ENCODE measurements around the gene TLCD2. TPM values are rescaled to one million over a fixed set of nuclear protein-coding genes. Genes with fewer than 3 reads are reported as not detected.

Gene TLCD2
- total RNA-seq, 1 experiment from 2014 or later: 1.9 TPM

GRCh38 chr17:1714980-1715802, 5.0 kb upstream of the TLCD2 start:
- Mint-ChIP-seq H3K27ac (peak overlapping the region; percentile 92), H3K4me3 (peak overlapping the region; percentile 93)

GRCh38 chr17:1714427-1714979, 4.3 kb upstream of the TLCD2 start:
- Mint-ChIP-seq H3K27ac (peak overlapping the region; percentile 97), H3K4me3 (peak overlapping the region; percentile 93)

More at GRCh38 chr17:1714980-1715802, 5.0 kb upstream of the TLCD2 start:
- ATAC-seq (0 out of 2 replicates have a peak, but pooled peaks have one; percentile 0), DNase-seq (ENCODE audit: low spot score) (peak; percentile 60)
- no peak for TF ChIP-seq SMAD4 (CRISPR knock-in tag; IDR thresholded peaks at IDR 0.05)
- no peak for TF ChIP-seq ELF4 (CRISPR knock-in tag; IDR thresholded peaks at IDR 0.05; ENCODE audit: low read depth)
- no peak for TF ChIP-seq TEAD4 (CRISPR knock-in tag; IDR thresholded peaks at IDR 0.05)
- no peak for TF ChIP-seq JUN (CRISPR knock-in tag; IDR thresholded peaks at IDR 0.05)
- TF ChIP-seq, protein P1, sequence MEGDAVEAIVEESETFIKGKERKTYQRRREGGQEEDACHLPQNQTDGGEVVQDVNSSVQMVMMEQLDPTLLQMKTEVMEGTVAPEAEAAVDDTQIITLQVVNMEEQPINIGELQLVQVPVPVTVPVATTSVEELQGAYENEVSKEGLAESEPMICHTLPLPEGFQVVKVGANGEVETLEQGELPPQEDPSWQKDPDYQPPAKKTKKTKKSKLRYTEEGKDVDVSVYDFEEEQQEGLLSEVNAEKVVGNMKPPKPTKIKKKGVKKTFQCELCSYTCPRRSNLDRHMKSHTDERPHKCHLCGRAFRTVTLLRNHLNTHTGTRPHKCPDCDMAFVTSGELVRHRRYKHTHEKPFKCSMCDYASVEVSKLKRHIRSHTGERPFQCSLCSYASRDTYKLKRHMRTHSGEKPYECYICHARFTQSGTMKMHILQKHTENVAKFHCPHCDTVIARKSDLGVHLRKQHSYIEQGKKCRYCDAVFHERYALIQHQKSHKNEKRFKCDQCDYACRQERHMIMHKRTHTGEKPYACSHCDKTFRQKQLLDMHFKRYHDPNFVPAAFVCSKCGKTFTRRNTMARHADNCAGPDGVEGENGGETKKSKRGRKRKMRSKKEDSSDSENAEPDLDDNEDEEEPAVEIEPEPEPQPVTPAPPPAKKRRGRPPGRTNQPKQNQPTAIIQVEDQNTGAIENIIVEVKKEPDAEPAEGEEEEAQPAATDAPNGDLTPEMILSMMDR (IDR thresholded peaks at IDR 0.05): no peak
- TF ChIP-seq, protein P2, sequence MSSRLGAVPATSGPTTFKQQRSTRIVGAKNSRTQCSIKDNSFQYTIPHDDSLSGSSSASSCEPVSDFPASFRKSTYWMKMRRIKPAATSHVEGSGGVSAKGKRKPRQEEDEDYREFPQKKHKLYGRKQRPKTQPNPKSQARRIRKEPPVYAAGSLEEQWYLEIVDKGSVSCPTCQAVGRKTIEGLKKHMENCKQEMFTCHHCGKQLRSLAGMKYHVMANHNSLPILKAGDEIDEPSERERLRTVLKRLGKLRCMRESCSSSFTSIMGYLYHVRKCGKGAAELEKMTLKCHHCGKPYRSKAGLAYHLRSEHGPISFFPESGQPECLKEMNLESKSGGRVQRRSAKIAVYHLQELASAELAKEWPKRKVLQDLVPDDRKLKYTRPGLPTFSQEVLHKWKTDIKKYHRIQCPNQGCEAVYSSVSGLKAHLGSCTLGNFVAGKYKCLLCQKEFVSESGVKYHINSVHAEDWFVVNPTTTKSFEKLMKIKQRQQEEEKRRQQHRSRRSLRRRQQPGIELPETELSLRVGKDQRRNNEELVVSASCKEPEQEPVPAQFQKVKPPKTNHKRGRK (CRISPR knock-in tag; IDR thresholded peaks at IDR 0.05; ENCODE audit: borderline replicate concordance): no peak
- no peak for TF ChIP-seq JAZF1 (CRISPR knock-in tag; IDR thresholded peaks at IDR 0.05)
- H3K4me1 Mint-ChIP-seq: peaks cover 24% of the 10 kb centered on the region
- H3K9me3 Mint-ChIP-seq: no peaks in the 10 kb centered on the region
- no peaks in the 10 kb centered on the region for H3K27me3 Mint-ChIP-seq (ENCODE audit: low read depth)
- POLR2A ChIA-PET: interaction anchor here (0.6 to 2.2 kb wide), 6 partner anchors 10 to 70 kb away, joined by 3 to 17 read pairs (median 4); partner anchors contain the start of gene WDR81
- H3K36me3 Mint-ChIP-seq: no peaks in the 10 kb centered on the region
- CTCF ChIA-PET: interaction anchor here (0.9 to 5.7 kb wide), 17 partner anchors 12 to 308 kb away, joined by 3 to 64 read pairs (median 11); partner anchors contain the start of genes RILP and SERPINF1

More at GRCh38 chr17:1714427-1714979, 4.3 kb upstream of the TLCD2 start:
- TF ChIP-seq, protein P3, sequence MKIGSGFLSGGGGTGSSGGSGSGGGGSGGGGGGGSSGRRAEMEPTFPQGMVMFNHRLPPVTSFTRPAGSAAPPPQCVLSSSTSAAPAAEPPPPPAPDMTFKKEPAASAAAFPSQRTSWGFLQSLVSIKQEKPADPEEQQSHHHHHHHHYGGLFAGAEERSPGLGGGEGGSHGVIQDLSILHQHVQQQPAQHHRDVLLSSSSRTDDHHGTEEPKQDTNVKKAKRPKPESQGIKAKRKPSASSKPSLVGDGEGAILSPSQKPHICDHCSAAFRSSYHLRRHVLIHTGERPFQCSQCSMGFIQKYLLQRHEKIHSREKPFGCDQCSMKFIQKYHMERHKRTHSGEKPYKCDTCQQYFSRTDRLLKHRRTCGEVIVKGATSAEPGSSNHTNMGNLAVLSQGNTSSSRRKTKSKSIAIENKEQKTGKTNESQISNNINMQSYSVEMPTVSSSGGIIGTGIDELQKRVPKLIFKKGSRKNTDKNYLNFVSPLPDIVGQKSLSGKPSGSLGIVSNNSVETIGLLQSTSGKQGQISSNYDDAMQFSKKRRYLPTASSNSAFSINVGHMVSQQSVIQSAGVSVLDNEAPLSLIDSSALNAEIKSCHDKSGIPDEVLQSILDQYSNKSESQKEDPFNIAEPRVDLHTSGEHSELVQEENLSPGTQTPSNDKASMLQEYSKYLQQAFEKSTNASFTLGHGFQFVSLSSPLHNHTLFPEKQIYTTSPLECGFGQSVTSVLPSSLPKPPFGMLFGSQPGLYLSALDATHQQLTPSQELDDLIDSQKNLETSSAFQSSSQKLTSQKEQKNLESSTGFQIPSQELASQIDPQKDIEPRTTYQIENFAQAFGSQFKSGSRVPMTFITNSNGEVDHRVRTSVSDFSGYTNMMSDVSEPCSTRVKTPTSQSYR (CRISPR knock-in tag; IDR thresholded peaks at IDR 0.05): no peak
- TF ChIP-seq SP1 (CRISPR knock-in tag; conservative IDR thresholded peaks at IDR 0.05) (peak; percentile 41), NFE2L1 (CRISPR knock-in tag; IDR thresholded peaks at IDR 0.05) (peak; percentile 93), PRDM15 (CRISPR knock-in tag; IDR thresholded peaks at IDR 0.05) (peak; percentile 32; the same call in 1 of the 2 replicates), IRF2 (CRISPR knock-in tag; IDR thresholded peaks at IDR 0.05; ENCODE audit: borderline replicate concordance, low read depth) (no peak), FOXK1 (CRISPR knock-in tag; IDR thresholded peaks at IDR 0.05) (0 out of 2 replicates have a peak, but pooled peaks have one; percentile 31), GABPB1 (CRISPR knock-in tag; IDR thresholded peaks at IDR 0.05) (peak; percentile 56), NR3C1 (CRISPR knock-in tag; conservative IDR thresholded peaks at IDR 0.05; ENCODE audit: low read depth) (no peak), ZNF121 (CRISPR knock-in tag; IDR thresholded peaks at IDR 0.05) (peak; percentile 98)
- H3K9me3 Mint-ChIP-seq: no peaks in the 10 kb centered on the region
- DNase-seq (ENCODE audit: low spot score): peak; percentile 97
- CTCF ChIA-PET: interaction anchor here (0.6 to 5.7 kb wide), 21 partner anchors 10 to 309 kb away, joined by 3 to 64 read pairs (median 6); partner anchors contain the start of genes PRPF8, RILP, RPA1 and SMYD4
- no peaks in the 10 kb centered on the region for H3K36me3 Mint-ChIP-seq
- peaks cover 24% of the 10 kb centered on the region for H3K4me1 Mint-ChIP-seq
- peak; percentile 8 for ATAC-seq
- no peaks in the 10 kb centered on the region for H3K27me3 Mint-ChIP-seq (ENCODE audit: low read depth)
- POLR2A ChIA-PET: interaction anchor here (0.6 to 1.5 kb wide), 4 partner anchors 10 to 140 kb away, joined by 3 to 4 read pairs (median 3); partner anchors contain the start of gene WDR81

Data from WTC11 (cell line).